AG09319 (cell line): ENCODE results near the gene BCL2L13.

ENCODE experiments used
- DNase-seq: peaks from one replicate; pipeline ENCODE4 v3.0.0-alpha.2; 2010; ENCODE audit warnings: low read depth; ENCODE audit errors: extremely low read depth
- TF ChIP-seq, protein P1 (sequence below): IDR thresholded peaks from 2 replicates; pipeline ENCODE4 v1.5.1; 2011; ENCODE audit warnings: low read depth, mild to moderate bottlenecking, inconsistent platforms, low read length, moderate library complexity

Gene BCL2L13

DNA sequence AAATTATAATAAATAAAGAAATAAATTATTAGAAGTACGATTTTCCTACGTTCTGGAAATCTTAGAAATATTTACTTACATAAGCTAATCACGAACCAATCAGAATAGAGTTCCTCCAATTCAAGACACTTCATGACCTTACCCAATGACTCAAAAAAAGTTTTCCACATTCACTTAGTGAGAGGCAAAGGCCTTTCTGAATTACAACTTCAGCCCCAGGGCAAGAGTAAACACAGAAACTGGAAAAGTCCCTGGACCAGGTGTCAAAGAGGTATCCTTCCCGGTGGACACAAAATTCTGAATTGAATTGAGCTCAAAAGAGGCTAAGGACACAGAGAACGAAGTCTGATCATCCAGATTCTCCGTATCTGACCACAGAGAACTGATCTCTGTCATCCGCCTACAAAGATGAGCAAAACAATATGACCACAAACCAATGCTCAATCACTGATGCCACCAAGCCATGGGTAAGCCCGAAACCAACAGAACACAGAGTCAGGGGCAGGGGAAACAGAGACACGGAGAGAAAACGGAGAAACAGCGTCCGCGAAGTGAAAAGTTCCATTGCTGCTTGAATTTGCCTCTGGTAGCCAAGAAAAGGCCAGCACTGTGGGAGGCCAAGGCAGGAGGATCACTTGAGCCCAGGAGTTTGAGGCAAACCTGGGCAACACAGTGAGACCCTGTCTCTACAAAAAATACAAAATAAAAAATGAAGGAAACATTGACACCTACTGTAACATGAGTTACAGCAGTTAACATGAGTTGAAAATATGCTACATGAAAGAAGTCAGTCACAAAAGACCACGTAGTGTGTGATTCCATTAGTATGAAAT, 128.9 kb downstream of the BCL2L13 start:
- TF ChIP-seq, protein P1, sequence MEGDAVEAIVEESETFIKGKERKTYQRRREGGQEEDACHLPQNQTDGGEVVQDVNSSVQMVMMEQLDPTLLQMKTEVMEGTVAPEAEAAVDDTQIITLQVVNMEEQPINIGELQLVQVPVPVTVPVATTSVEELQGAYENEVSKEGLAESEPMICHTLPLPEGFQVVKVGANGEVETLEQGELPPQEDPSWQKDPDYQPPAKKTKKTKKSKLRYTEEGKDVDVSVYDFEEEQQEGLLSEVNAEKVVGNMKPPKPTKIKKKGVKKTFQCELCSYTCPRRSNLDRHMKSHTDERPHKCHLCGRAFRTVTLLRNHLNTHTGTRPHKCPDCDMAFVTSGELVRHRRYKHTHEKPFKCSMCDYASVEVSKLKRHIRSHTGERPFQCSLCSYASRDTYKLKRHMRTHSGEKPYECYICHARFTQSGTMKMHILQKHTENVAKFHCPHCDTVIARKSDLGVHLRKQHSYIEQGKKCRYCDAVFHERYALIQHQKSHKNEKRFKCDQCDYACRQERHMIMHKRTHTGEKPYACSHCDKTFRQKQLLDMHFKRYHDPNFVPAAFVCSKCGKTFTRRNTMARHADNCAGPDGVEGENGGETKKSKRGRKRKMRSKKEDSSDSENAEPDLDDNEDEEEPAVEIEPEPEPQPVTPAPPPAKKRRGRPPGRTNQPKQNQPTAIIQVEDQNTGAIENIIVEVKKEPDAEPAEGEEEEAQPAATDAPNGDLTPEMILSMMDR: no peak
- DNase-seq: no peak

DNA sequence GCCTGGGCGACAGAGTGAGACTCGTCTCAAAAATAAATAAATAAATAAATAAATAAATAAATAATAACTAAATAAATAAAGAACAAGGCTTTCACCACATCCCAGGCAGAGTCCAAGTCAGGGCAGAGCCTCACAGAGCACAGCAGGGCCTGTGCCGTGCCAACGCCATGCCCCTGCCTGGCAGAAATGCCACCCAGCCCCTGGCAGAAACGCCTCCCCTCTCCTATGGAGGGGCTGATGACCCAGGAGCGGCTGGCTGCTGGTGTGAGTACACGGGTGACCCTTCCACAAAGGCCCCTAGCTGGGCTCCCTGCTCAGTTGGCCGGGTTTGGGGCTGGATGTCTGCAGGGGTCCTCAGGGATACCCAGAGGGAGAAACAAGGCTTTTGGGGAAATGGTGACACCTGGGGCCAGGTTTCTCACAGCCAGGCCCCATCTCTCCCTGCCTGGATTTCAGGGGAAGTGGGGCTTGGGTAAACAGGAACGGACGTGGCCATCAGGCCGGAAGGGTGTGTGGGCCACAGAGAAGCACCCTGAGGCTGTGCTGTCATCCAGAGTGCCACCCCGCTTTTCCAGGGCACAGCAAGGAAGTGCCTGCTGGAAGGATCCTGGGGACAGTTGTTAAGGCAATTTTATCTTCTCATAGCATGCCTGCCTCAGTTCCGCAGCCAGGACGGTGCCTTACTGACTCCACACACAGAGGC, 130.6 kb downstream of the BCL2L13 start:
- TF ChIP-seq, protein P1: no peak
- DNase-seq: no peak

DNA sequence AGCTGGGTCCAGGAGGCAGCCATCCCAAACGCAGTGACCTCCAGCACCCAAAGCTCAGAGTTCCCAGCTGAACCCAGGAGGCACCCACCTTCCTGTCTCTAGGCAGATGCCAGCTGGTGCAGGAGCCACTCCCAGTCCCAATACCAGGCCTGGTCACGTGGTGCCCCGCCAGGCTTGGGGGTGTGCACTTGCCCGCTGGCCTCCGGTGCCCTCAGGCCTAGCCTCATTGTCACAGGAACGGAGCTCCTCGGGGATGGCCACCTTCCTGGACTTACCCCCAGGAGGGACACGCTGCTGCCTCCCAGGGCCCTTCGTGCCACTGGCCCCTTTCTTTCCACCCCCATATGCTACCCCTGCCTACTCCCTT, 131.1 kb downstream of the BCL2L13 start:
- TF ChIP-seq, protein P1: no peak
- no peak for DNase-seq

DNA sequence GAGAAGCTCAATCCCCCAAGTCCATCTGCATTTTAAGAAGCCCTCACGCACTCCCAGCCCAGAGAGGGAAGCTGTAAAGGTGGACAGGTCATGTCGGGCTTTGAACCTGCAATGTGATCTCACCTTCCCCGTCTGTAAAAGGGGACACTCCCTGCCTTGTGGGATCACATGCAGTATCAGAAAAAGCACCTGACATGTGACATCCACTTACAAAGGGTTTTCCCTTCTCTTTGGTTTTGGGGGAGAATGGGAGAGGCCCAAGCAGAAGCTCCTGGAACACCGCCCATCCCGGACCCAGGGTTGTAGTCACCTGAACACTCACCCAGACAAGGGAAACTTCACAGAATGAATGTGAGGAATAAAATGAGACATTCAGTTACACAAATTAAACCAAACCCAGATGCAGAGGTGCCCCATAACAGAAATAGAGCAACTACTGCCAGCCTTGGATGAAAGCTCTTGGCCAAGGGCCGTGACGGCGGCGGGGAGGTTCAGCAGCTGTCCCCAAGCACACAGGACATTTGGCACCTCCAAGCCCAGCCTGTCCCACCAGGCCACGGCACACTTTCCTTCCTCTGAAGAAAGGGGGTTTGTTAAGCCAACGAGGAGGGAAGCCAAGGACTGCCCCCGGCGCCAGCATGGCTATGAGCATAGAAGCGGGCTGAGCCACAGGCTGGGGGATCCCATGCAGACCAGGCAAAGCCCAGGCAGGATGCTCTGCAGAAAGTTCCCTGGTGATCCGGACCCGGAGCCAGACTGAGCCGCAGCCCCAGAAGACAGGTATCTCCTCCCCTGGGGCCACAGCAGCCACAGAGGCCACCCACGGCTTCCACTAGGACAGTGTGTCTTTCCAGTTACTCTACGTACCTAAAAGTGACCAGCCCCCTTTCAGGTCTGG, 131.9 kb downstream of the BCL2L13 start:
- TF ChIP-seq, protein P1: no peak
- DNase-seq: no peak

DNA sequence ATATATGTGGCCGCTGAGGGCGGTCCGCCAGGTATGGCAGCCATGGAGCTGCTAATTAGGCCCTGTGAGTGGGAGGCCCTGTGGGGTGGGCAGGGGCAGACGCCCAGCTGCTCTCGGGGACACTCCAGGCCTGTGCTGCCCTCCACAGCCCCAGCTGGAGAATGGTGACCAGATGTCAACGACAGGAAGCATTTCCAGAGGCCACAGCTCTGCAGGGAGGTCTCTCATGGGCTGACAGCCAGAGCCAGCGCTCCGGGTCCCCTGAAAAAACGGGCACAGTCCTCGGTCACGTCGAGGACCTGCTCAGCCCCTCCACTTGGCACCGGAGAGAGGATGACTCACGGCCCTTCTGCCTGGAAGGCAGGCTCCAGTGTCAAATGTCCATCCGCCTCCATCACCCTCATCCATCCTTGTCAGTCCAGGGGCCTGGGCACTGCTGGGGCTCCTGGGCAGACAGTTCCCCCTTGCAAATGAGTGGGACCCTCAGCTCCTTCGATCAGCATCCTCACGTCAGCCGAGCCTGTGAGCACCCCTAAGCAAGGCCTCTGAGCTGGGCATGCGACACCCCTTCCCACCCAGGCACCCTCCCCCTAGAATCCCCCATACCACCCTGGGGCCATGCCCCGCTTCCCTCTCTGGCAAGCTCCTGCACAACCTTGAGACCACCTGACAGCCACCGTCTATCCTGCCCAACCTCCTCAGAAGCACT, 133.8 kb downstream of the BCL2L13 start:
- no peak for DNase-seq

DNA sequence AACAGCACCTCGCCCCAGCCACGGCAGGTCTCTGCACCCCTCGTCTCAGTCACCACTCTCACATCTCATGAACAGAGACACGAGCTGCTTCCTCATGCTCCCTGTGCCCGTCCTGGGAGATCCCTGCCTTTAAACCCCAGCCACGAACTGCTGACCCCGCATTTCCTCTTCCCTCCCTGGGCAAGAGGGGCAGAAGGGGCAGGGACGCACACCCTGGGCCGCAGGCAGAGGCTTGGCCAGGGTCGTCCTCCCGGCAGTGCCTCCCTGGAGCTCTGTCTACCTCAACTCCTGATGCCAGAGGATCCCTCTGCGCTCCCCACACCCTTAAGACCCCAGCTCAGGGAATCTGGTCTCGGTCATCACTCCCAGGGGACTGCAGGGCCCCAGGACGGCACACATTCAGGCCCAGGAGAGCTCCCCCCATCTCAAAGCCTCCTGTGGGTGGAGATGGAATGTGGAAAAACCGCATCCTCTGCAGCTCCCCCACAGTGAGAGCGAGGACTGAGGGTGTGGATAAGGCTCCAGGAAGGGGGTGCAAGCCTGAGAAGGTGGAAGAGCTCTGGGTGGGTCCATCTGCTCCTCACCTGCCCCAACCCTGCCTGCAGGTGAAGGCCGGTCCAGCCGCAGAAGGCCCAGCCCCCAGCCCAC, 134.5 kb downstream of the BCL2L13 start:
- no peak for DNase-seq
- TF ChIP-seq, protein P1: no peak

More for the DNA sequence above, 133.8 kb downstream of the BCL2L13 start:
- TF ChIP-seq, protein P1: no peak
